SK-N-SH (cell line): ENCODE measurements around the gene MINK1.

Experiments
- CHD2 ChIP-seq: fragments of 150-350 bp; IDR thresholded peaks from 2 replicates; pipeline ENCODE4 v1.6.1; 2018; ENCODE audit warnings: low read length; ENCODE audit not compliant: partially characterized antibody
- CTCF ChIP-seq: fragments of 200-600 bp; sonication (generic); IDR thresholded peaks from 2 replicates; pipeline ENCODE4 v1.6.1; 2017; ENCODE audit warnings: antibody characterized with exemption, mild to moderate bottlenecking, moderate library complexity
- POLR2AphosphoS5 ChIP-seq: IDR thresholded peaks from 2 replicates; pipeline ENCODE4 v1.6.1; 2012; ENCODE audit warnings: low read depth, low read length
- RFX5 ChIP-seq: IDR thresholded peaks from 2 replicates; pipeline ENCODE4 v1.6.1; 2012; ENCODE audit warnings: mild to moderate bottlenecking, improper control_type of control experiment, low read length
- TEAD4 ChIP-seq: IDR thresholded peaks from 2 replicates; pipeline ENCODE4 v1.4.0; 2012; ENCODE audit warnings: mild to moderate bottlenecking, borderline replicate concordance; ENCODE audit not compliant: insufficient read depth

GRCh38 chr17:4897785-4898184 lies 64.6 kb downstream of the MINK1 start:
- TF ChIP-seq POLR2AphosphoS5 (no peak), RFX5 (no peak), CTCF (no peak), CHD2 (no peak), TEAD4 (no peak)
